ENCODE measurements around the gene ARHGAP27. TPM values are rescaled to one million over a fixed set of nuclear protein-coding genes. Genes with fewer than 3 reads are reported as not detected.
"Not testable (repeated sequence)": the region's sequence is repeated elsewhere in the genome, so short reads cannot be mapped to it uniquely, and the experiment has no call there.

The ARHGAP27 gene
- total RNA-seq, 3 donors from 2014 or later (not counting 1 experiment from before 2014, with no cell fraction given): 125 to 141 (median 126) TPM

DNA sequence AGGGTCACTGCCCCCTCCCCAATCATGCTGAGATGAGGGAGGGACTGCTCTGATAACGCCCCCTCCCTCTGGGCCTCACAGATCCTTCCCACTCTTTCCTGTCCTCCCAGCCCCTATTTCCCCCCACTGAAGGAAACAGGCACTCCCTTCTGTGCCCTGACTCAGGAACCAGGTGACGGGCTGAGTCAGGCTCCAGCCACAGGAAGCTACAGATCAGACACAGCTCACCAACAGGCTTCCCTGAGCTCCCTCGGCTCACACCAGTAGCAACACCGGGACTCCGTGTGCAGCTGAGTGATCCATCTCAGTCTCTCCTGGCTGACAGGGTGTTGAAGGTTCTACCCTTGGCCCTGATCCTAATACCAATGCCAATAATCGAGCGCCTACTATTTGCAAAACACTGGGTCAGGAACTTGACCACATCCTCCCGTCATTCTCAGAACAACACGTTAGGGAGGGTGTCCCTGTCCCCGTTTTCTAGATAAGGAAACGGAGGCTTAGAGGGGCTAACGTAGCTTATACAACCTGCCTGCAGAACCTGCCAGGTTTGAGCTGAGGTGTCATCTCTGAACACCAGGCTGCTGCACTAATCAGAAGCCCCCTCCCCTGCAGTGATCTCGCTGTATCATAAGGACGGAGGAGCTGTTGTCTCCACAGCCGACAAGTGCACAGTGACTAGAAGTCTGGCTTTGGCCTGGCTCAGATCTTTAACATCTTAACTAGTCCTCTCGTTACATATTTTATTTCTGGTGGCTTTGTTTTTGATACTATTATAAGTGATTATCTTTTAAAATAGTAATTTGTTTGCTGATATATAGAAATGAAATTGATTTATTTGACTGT is 13.5 kb upstream of the ARHGAP27 start:
- H3K36me3 Mint-ChIP-seq; H3K27me3 Mint-ChIP-seq (ENCODE audit: low read depth in 2 of 2); H3K9me3 ChIP-seq (ENCODE audit: control insufficient read depth, insufficient read depth, low read length); H3K27me3 ChIP-seq (ENCODE audit: control insufficient read depth, insufficient read depth, low read length); DNase-seq; H3K4me3 ChIP-seq (ENCODE audit: low read length); H3K9me3 Mint-ChIP-seq; intact Hi-C loops (cut with micrococcal nuclease): not testable (repeated sequence)
- peak; percentile 86 to 91 (median 90) for ATAC-seq
- H3K4me1 Mint-ChIP-seq: peaks cover 14 to 37% of the 10 kb centered on the region in 2 donors
- peak overlapping the region; percentile 79 for H3K4me3 Mint-ChIP-seq
- whole genome bisulfite sequencing (ENCODE audit: insufficient coverage): 21% methylated on average over 14 of the region's 16 CpGs
- peak overlapping the region; percentile 84 to 89 for H3K27ac Mint-ChIP-seq
- Histone ChIP-seq H3K4me1 (ENCODE audit: control insufficient read depth, insufficient read depth, low read length) (peaks cover 30% of the 10 kb centered on the region), H3K36me3 (ENCODE audit: control insufficient read depth, insufficient read depth, low read length) (peaks cover 11% of the 10 kb centered on the region), H3K27ac (ENCODE audit: low read length) (peak overlapping the region; percentile 39)

DNA sequence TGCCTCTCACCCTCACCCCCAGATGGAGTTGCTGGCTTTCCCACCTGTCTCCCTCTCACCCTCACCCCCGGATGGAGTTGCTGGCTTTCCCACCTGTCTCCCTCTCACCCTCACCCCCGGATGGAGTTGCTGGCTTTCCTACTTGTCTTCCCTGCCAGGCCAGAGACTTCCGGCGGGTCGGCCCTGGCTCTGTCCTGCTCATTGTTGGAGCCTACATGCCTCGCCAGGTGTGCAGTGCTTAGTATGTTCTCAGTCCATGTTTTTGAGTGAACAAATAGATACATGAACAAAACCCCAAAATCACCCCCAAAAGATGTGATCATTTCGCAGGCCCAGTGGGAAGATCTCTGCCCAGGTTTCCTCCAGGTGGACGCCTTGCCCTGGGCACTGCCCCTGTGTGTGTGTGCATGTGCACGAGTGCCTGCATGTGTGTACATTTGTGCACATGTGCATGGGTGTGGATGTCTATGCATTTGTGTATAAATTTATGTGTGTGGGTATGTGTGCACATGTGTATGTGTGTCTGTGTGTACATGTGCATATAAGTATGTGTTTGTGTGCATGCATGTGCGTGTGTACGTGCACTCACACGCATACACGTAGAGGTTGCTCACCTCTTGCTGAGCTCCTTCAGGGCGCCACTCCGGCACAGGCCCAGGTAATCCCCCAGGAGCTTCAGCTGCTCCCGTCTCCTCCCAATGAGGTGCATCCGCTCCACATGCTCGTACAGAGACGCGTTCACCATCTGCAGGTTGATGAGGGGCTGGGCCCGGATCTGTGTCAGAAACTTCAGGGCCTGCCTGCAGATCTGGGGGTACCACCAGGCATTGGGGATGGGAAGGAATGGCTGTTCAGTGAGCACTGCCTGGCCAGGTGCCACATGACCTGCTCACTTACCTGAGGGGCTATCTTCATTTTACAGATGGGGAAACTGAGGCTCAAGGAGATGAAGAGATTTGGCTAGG is 12.5 kb upstream of the ARHGAP27 start:
- ATAC-seq; intact Hi-C loops (cut with micrococcal nuclease); DNase-seq; H3K4me3 ChIP-seq (ENCODE audit: low read length); H3K4me3 Mint-ChIP-seq; H3K27me3 ChIP-seq (ENCODE audit: control insufficient read depth, insufficient read depth, low read length); H3K9me3 Mint-ChIP-seq; H3K36me3 Mint-ChIP-seq; H3K9me3 ChIP-seq (ENCODE audit: control insufficient read depth, insufficient read depth, low read length); H3K36me3 ChIP-seq (ENCODE audit: control insufficient read depth, insufficient read depth, low read length); H3K27me3 Mint-ChIP-seq (ENCODE audit: low read depth in 2 of 2); H3K27ac ChIP-seq (ENCODE audit: low read length): not testable (repeated sequence)
- peak overlapping the region; percentile 84 to 89 for H3K27ac Mint-ChIP-seq
- peaks cover 27% of the 10 kb centered on the region for H3K4me1 ChIP-seq (ENCODE audit: control insufficient read depth, insufficient read depth, low read length)
- peaks cover 14 to 32% of the 10 kb centered on the region in 2 donors for H3K4me1 Mint-ChIP-seq
- 92% methylated on average over 21 of the region's 21 CpGs for WGBS (ENCODE audit: insufficient coverage)

DNA sequence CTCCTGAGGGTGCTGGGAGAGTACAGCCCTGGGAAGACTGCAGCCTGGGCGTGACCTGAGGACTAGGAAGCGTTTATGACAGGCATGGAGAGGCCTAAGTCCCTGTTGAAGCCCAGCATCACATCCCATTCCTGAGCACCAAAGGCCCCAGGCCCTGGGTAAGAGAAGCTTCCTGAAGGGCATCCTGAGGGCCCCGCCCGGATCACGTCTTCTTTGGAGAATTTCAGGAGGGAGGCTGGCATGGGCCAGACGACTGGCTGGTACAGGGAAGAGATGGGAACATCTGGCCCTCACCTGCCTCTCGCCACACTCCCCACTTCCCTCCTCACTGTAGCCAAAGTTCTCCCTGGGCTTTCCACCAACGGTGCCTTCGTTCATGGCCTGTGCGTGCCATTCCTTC is 11.6 kb upstream of the ARHGAP27 start:
- H3K27me3 Mint-ChIP-seq (ENCODE audit: low read depth in 2 of 2); H3K27me3 ChIP-seq (ENCODE audit: control insufficient read depth, insufficient read depth, low read length); H3K36me3 Mint-ChIP-seq; ATAC-seq; H3K27ac ChIP-seq (ENCODE audit: low read length); H3K4me3 Mint-ChIP-seq; DNase-seq; H3K27ac Mint-ChIP-seq; H3K9me3 ChIP-seq (ENCODE audit: control insufficient read depth, insufficient read depth, low read length); H3K9me3 Mint-ChIP-seq; H3K4me3 ChIP-seq (ENCODE audit: low read length); intact Hi-C loops (cut with micrococcal nuclease); H3K36me3 ChIP-seq (ENCODE audit: control insufficient read depth, insufficient read depth, low read length): not testable (repeated sequence)
- 100% methylated on average over 6 of the region's 10 CpGs for WGBS (ENCODE audit: insufficient coverage)
- peaks cover 24% of the 10 kb centered on the region for H3K4me1 ChIP-seq (ENCODE audit: control insufficient read depth, insufficient read depth, low read length)
- peaks cover 14 to 23% of the 10 kb centered on the region in 2 donors for H3K4me1 Mint-ChIP-seq

DNA sequence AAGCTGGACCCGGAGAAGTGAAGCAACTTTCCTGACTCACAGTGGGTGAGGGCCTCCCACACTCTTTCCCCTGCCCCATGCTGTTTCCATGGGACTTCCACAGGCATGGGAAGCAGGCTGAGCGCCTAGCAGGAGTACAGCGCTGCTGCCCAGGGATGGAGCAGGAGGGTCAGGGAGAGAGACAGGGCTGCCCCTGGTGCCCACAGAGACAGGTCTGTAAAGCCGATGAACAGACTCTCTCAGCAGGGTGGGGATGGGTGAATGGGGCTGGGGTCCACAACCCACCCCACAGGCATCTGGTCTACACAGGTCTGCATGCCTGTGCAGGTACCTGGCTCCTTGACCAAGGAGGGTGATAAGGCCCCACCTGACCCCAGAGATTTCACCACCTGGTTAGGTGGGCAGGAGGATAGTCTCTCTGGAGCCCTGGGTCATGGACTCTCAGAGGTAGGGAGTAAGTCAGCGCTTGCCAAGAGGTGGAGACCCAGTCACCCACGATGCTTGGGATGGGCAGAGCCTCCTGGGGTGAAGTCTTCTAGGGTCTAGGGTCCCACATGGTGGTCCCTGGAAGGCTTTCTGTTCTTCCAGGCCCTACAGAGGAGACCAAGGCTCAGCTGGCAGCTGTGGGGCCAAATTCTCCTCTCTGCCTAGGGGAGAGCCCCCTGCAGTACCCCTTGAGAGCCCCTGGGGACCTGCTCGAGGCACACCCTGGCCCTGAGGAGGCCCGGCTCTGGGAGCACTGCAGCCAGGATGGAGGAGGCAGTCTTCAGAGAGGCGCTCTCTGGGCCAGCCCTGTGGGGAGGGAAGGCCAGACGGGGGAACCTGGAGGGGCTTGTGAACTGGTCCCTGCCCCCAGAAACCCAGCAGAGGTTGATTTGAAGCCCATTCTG is 10.9 kb upstream of the ARHGAP27 start:
- Histone ChIP-seq H3K4me1 (ENCODE audit: control insufficient read depth, insufficient read depth, low read length) (peaks cover 24% of the 10 kb centered on the region), H3K36me3 (ENCODE audit: control insufficient read depth, insufficient read depth, low read length) (peaks cover 16% of the 10 kb centered on the region)
- 84% methylated on average over 8 of the region's 10 CpGs for WGBS (ENCODE audit: insufficient coverage)
- H3K27me3 ChIP-seq (ENCODE audit: control insufficient read depth, insufficient read depth, low read length); intact Hi-C loops (cut with micrococcal nuclease); H3K27ac ChIP-seq (ENCODE audit: low read length); H3K4me3 ChIP-seq (ENCODE audit: low read length); H3K27ac Mint-ChIP-seq; H3K36me3 Mint-ChIP-seq; H3K9me3 Mint-ChIP-seq; H3K9me3 ChIP-seq (ENCODE audit: control insufficient read depth, insufficient read depth, low read length); H3K27me3 Mint-ChIP-seq (ENCODE audit: low read depth in 2 of 2); H3K4me3 Mint-ChIP-seq; ATAC-seq; DNase-seq: not testable (repeated sequence)
- H3K4me1 Mint-ChIP-seq: peaks cover 14 to 20% of the 10 kb centered on the region in 2 donors

Data from natural killer cell (primary cell).